ENCODE measurements around the gene TTC39A. TPM values are rescaled to one million over a fixed set of nuclear protein-coding genes. Genes with fewer than 3 reads are reported as not detected.

TTC39A gene
- total RNA-seq, 4 donors from 2014 or later, result 0.26 to 2.5 (median 1.3) TPM

GRCh38 chr1:51294566-51295184 lies 35.7 kb downstream of the TTC39A start:
- Histone ChIP-seq H3K27me3 (no peaks in the 10 kb centered on the region), H3K4me3 (no peak overlapping the region), H3K9me3 (no peaks in the 10 kb centered on the region), H3K36me3 (no peaks in the 10 kb centered on the region), H3K27ac (no peak overlapping the region), H3K4me1 (no peaks in the 10 kb centered on the region)
- no peak for DNase-seq
- intact Hi-C loops (cut with DNase I; ENCODE audit: low total_unique reads), result no loop called here
- TF ChIP-seq CTCF (IDR thresholded peaks at IDR 0.05), result no peak
- TF ChIP-seq POLR2A (IDR thresholded peaks at IDR 0.05), result no peak

- Histone ChIP-seq H3K27ac (no peak overlapping the region), H3K4me3 (no peak overlapping the region), H3K9me3 (no peaks in the 10 kb centered on the region), H3K4me1 (no peaks in the 10 kb centered on the region), H3K27me3 (no peaks in the 10 kb centered on the region), H3K36me3 (no peaks in the 10 kb centered on the region)
- TF ChIP-seq POLR2A (IDR thresholded peaks at IDR 0.05), result no peak
- no peak for TF ChIP-seq CTCF (IDR thresholded peaks at IDR 0.05)
- intact Hi-C loops (cut with DNase I; ENCODE audit: low total_unique reads), result no loop called here
- no peak for DNase-seq
Observed at GRCh38 chr1:51293898-51294515, 36.4 kb downstream of the TTC39A start.

GRCh38 chr1:51290489-51290847 lies 39.9 kb downstream of the TTC39A start:
- intact Hi-C loops (cut with DNase I; ENCODE audit: low total_unique reads), result no loop called here

GRCh38 chr1:51289676-51290488 lies 40.5 kb downstream of the TTC39A start:
- TF ChIP-seq POLR2A (IDR thresholded peaks at IDR 0.05) (no peak), CTCF (IDR thresholded peaks at IDR 0.05) (no peak)
- intact Hi-C loops (cut with DNase I; ENCODE audit: low total_unique reads), result no loop called here
- DNase-seq, result no peak
- no peaks in the 10 kb centered on the region for H3K9me3 ChIP-seq
- no peaks in the 10 kb centered on the region for H3K4me1 ChIP-seq
- no peak overlapping the region for H3K27ac ChIP-seq
- H3K27me3 ChIP-seq, result no peaks in the 10 kb centered on the region
- no peaks in the 10 kb centered on the region for H3K36me3 ChIP-seq
- H3K4me3 ChIP-seq, result no peak overlapping the region

More at GRCh38 chr1:51290489-51290847, 39.9 kb downstream of the TTC39A start:
- TF ChIP-seq POLR2A (IDR thresholded peaks at IDR 0.05) (no peak), CTCF (IDR thresholded peaks at IDR 0.05) (no peak)
- H3K9me3 ChIP-seq, result no peaks in the 10 kb centered on the region
- no peaks in the 10 kb centered on the region for H3K4me1 ChIP-seq
- no peak overlapping the region for H3K27ac ChIP-seq
- H3K4me3 ChIP-seq, result no peak overlapping the region
- no peaks in the 10 kb centered on the region for H3K36me3 ChIP-seq
- H3K27me3 ChIP-seq, result no peaks in the 10 kb centered on the region
- DNase-seq, result no peak

- no peak for DNase-seq
- no peaks in the 10 kb centered on the region for H3K36me3 ChIP-seq
- H3K27me3 ChIP-seq, result no peaks in the 10 kb centered on the region
- no peak overlapping the region for H3K27ac ChIP-seq
- TF ChIP-seq CTCF (IDR thresholded peaks at IDR 0.05) (no peak), POLR2A (IDR thresholded peaks at IDR 0.05) (no peak)
- no peak overlapping the region for H3K4me3 ChIP-seq
- no peaks in the 10 kb centered on the region for H3K9me3 ChIP-seq
- intact Hi-C loops (cut with DNase I; ENCODE audit: low total_unique reads), result no loop called here
- no peaks in the 10 kb centered on the region for H3K4me1 ChIP-seq
Observed at GRCh38 chr1:51288578-51288977, 41.8 kb downstream of the TTC39A start.

Measured in uterus (tissue), 4 donors.